ENCODE results near the gene ZNF441. TPM values are rescaled to one million over a fixed set of nuclear protein-coding genes. Genes with fewer than 3 reads are reported as not detected.
"Not testable (repeated sequence)": the region's sequence is repeated elsewhere in the genome, so short reads cannot be mapped to it uniquely, and the experiment has no call there.

ZNF441 gene
- total RNA-seq, 4 donors from 2014 or later, result 8.3 to 20.9 (median 14.8) TPM

DNA sequence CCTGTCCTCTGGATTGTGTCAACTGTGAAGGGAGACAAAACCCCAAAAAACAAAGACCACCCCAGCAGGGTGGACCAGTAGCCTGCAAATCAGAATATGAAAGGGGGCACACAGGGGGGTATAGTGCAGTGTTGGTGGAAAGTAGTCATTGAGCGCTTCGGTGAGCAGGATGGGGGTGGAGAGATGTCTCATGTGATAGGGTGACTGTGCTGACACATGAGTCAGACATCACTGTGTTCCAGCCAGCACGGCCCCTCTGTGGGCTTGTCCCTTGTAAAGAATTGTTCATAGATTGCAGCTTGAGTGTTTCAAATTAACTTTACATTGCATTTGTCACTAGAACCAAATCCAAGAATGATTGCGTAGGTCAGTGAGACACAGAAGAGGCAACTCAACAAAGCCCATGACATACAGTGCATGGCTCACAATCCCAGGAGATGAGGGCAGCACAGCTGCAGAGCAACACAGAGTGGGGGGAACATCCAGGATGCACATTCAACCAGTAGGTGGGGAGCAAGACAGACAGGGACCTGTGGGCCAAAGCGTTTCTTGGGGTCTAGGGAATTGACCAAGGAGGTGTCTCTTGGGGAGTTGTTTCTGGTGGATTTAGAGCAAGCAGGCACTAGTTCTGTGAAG, 54.8 kb downstream of the ZNF441 start:
- intact Hi-C loops (cut with DNase I; ENCODE audit: low total_unique reads) (no loop called here), in situ Hi-C loops (cut with MboI; ENCODE audit: low pct_ligation_motif_present in 1 of 4, low pct_unique_long_range_greater_than_20kb in 1 of 4, low sequenced_read_pairs in 3 of 4) (no loop called here)
- Histone ChIP-seq H3K9me3 (peaks cover 6 to 15% of the 10 kb centered on the region in 2 donors), H3K27ac (no peak overlapping the region), H3K27me3 (no peaks in the 10 kb centered on the region), H3K4me1 (no peaks in the 10 kb centered on the region), H3K36me3 (peaks cover 0 to 55% (median 17%) of the 10 kb centered on the region in 4 donors), H3K4me3 (no peak overlapping the region)
- 89 to 100% methylated on average over 2 to 5 of the region's 5 CpGs for WGBS, 2 donors (ENCODE audit: low coverage in 1 of 2)
- TF ChIP-seq POLR2AphosphoS5 (IDR thresholded peaks at IDR 0.05) (no peak), POLR2A (IDR thresholded peaks at IDR 0.05) (no peak), EP300 (IDR thresholded peaks at IDR 0.05; ENCODE audit: low read depth) (no peak)
- TF ChIP-seq, protein P1, sequence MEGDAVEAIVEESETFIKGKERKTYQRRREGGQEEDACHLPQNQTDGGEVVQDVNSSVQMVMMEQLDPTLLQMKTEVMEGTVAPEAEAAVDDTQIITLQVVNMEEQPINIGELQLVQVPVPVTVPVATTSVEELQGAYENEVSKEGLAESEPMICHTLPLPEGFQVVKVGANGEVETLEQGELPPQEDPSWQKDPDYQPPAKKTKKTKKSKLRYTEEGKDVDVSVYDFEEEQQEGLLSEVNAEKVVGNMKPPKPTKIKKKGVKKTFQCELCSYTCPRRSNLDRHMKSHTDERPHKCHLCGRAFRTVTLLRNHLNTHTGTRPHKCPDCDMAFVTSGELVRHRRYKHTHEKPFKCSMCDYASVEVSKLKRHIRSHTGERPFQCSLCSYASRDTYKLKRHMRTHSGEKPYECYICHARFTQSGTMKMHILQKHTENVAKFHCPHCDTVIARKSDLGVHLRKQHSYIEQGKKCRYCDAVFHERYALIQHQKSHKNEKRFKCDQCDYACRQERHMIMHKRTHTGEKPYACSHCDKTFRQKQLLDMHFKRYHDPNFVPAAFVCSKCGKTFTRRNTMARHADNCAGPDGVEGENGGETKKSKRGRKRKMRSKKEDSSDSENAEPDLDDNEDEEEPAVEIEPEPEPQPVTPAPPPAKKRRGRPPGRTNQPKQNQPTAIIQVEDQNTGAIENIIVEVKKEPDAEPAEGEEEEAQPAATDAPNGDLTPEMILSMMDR (IDR thresholded peaks at IDR 0.05), result no peak
- DNase-seq, result no peak

DNA sequence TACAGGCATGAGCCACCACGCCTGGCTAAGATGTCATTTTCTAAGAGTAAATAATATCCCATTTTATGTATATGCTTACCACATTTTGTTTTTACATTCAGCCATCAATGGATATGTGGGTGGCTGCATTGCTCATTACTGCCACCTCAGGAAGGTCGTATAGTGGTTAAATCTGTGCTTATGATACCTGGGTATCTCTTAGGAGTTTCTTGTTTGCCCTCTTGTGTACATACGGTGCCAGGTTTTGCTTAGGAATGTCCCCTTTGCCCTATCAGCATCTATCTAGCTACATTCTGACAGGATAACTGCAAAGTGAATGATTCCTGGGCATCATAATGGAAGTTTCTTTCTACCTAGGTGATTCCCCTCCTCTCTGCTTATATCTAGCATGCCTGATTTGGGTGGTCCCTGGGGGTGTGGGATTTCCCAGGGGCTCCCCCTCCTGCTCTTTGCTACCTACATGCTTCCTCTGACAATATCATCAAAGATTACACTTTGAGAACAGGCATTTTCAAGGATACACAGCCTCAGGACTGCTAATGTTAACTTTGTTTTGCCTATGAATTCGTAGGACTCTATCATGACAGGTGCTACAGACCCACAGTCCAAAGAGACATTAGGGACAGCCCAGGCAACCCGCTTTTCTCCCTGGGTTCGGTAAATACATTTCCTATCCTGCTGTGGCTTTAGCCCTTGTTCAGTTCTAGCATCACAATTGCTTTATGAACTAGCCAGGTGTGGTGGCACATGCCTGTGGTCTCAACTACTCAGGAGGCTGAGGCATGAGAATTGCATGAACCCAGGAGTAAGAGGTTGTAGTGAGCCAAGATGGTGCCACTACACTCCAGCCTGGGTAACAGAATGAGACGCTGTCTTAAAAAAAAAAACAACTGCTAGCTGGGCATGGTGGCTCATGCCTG, 62.4 kb downstream of the ZNF441 start:
- peaks cover 48 to 81% of the 10 kb centered on the region in 2 donors for H3K9me3 ChIP-seq
- peaks cover 5 to 82% (median 39%) of the 10 kb centered on the region in 4 donors for H3K36me3 ChIP-seq
- 85 to 93% methylated on average over 2 to 7 of the region's 7 CpGs for WGBS, 2 donors (ENCODE audit: low coverage in 1 of 2)
- DNase-seq; H3K27ac ChIP-seq; H3K4me3 ChIP-seq; intact Hi-C loops (cut with DNase I; ENCODE audit: low total_unique reads); H3K4me1 ChIP-seq; in situ Hi-C loops (cut with MboI; ENCODE audit: low pct_ligation_motif_present in 1 of 4, low pct_unique_long_range_greater_than_20kb in 1 of 4, low sequenced_read_pairs in 3 of 4); H3K27me3 ChIP-seq: not testable (repeated sequence)

DNA sequence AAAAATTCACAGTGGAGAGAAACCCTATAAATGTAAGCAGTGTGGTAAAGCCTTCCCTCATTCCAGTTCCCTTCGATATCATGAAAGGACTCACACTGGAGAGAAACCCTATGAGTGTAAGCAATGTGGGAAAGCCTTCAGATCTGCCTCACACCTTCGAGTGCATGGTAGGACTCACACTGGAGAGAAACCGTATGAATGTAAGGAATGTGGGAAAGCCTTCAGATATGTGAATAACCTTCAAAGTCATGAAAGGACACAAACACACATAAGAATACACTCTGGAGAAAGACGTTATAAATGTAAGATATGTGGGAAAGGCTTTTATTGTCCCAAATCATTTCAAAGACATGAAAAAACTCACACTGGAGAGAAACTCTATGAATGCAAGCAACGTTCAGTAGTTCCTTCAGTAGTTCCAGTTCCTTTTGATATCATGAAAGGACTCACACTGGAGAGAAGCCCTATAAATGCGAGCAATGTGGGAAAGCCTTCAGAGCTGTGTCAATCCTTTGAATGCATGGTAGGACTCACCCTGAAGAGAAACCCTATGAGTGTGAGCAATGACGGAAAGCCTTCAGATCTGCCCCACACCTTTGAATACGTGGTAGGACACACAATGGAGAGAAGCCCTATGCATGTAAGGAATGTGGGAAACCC, 65.6 kb downstream of the ZNF441 start:
- 91 to 93% methylated on average over 6 to 8 of the region's 8 CpGs for WGBS, 2 donors (ENCODE audit: low coverage in 1 of 2)
- Histone ChIP-seq H3K4me3 (no peak overlapping the region), H3K9me3 (peaks cover 44 to 74% of the 10 kb centered on the region in 2 donors), H3K36me3 (peaks cover 5 to 72% (median 39%) of the 10 kb centered on the region in 4 donors), H3K27ac (no peak overlapping the region), H3K4me1 (no peaks in the 10 kb centered on the region), H3K27me3 (no peaks in the 10 kb centered on the region)
- TF ChIP-seq POLR2A (IDR thresholded peaks at IDR 0.05), result no peak
- DNase-seq, result no peak
- intact Hi-C loops (cut with DNase I; ENCODE audit: low total_unique reads) (no loop called here), in situ Hi-C loops (cut with MboI; ENCODE audit: low pct_ligation_motif_present in 1 of 4, low pct_unique_long_range_greater_than_20kb in 1 of 4, low sequenced_read_pairs in 3 of 4) (no loop called here)

DNA sequence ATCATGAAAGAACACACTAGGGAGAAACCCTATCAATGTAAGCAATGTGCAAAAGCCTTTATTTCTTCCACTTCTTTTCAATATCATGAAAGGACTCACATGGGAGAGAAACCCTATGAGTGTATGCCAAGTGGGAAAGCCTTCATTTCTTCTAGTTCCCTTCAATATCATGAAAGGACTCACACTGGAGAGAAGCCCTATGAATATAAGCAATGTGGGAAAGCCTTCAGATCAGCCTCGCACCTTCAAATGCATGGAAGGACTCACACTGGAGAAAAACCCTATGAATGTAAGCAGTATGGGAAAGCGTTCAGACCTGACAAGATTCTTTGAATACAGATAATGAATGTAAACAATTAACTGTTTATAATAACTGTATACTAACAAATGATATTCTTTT, 66.7 kb downstream of the ZNF441 start:
- peaks cover 5 to 63% (median 33%) of the 10 kb centered on the region in 4 donors for H3K36me3 ChIP-seq
- DNase-seq, result no peak
- H3K27ac ChIP-seq, result no peak overlapping the region
- no peak for TF ChIP-seq POLR2AphosphoS5 (IDR thresholded peaks at IDR 0.05)
- TF ChIP-seq EP300 (IDR thresholded peaks at IDR 0.05; ENCODE audit: low read depth), result no peak
- no peak for TF ChIP-seq POLR2A (IDR thresholded peaks at IDR 0.05)
- TF ChIP-seq, protein P1 (IDR thresholded peaks at IDR 0.05), result no peak
- H3K27me3 ChIP-seq, result no peaks in the 10 kb centered on the region
- 94 to 100% methylated on average over 2 of the region's 2 CpGs for WGBS, 2 donors (ENCODE audit: low coverage in 1 of 2)
- in situ Hi-C loops (cut with MboI; ENCODE audit: low pct_ligation_motif_present in 1 of 4, low pct_unique_long_range_greater_than_20kb in 1 of 4, low sequenced_read_pairs in 3 of 4) (no loop called here), intact Hi-C loops (cut with DNase I; ENCODE audit: low total_unique reads) (no loop called here)
- no peak overlapping the region for H3K4me3 ChIP-seq
- H3K9me3 ChIP-seq, result peaks cover 44 to 62% of the 10 kb centered on the region in 2 donors
- H3K4me1 ChIP-seq, result no peaks in the 10 kb centered on the region

Other genes starting within 250 kb of the ZNF441 start
- 10 to 100 TPM; 20.9 to 63.4 (median 39.1) TPM for gene ECSIT, start 237.9 kb upstream of the ZNF441 start, total RNA-seq
- 1,000 to 10,000 TPM in 1 of 4 donors, 100 to 1,000 TPM in 3; 198 to 1,121 (median 486) TPM for gene CNN1, start 228.1 kb upstream of the ZNF441 start, total RNA-seq
- gene ELOF1, start 207.8 kb upstream of the ZNF441 start, total RNA-seq, result 10 to 100 TPM; 14.7 to 45.7 (median 37.2) TPM
- gene ACP5, start 189.4 kb upstream of the ZNF441 start, total RNA-seq, result 10 to 100 TPM; 10.5 to 60.2 (median 22.4) TPM
- 10 to 100 TPM in 1 of 4 donors, 1 to 10 TPM in 2, under 1 TPM in 1; 0.40 to 10.2 (median 7.0) TPM for gene ZNF627, start 169.5 kb upstream of the ZNF441 start, total RNA-seq
- 10 to 100 TPM; 16.4 to 69.1 (median 20.1) TPM for gene ZNF823, start 28.1 kb upstream of the ZNF441 start, total RNA-seq
- gene ZNF491, start 31.5 kb downstream of the ZNF441 start, total RNA-seq, result 1 to 10 TPM in 2 of 4 donors, under 1 TPM in 1, not detected in 1; 0.75 to 3.1 (median 2.4) TPM
- 10 to 100 TPM; 44.1 to 51.3 (median 48.2) TPM for gene ZNF440, start 47.3 kb downstream of the ZNF441 start, total RNA-seq
- 10 to 100 TPM; 14.6 to 20.3 (median 16.0) TPM for gene ZNF439, start 81.7 kb downstream of the ZNF441 start, total RNA-seq
- 10 to 100 TPM; 27.4 to 42.6 (median 29.9) TPM for gene ZNF69, start 120.8 kb downstream of the ZNF441 start, total RNA-seq
- gene ZNF700, start 158.1 kb downstream of the ZNF441 start, total RNA-seq, result 10 to 100 TPM; 25.8 to 38.3 (median 29.1) TPM
- 10 to 100 TPM in 2 of 4 donors, 1 to 10 TPM in 2; 7.1 to 15.1 (median 9.5) TPM for gene ZNF763, start 198.0 kb downstream of the ZNF441 start, total RNA-seq